ENCODE results near the gene LRCH2.
"Not testable (repeated sequence)": the region's sequence is repeated elsewhere in the genome, so short reads cannot be mapped to it uniquely, and the experiment has no call there.

The LRCH2 gene

DNA sequence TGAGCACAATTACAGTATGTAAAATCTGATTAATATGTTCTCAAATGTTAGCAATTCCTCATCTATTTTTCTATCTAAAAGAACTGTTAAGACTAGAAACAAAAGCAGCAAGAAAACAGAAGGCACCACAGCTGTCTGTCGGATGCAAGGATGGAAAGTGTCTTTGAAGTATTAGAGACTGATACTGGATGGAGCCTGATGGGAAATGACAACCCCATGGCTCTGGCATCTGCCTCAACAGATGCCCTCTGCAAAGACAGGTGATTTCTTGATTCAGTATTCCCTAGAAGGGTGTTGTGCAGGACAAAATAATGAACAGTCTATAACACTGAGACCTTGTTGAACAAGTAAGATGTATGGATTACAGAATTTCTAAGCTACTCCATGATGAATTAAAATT, 19.7 kb downstream of the LRCH2 start:
- Histone ChIP-seq H3K4me2 (ENCODE audit: low read length) (no peak overlapping the region), H2AFZ (ENCODE audit: low read length) (no peak overlapping the region), H3K4me3 (ENCODE audit: low read depth, low read length, poor library complexity, severe bottlenecking) (no peak overlapping the region), H3F3A (ENCODE audit: insufficient read depth, low read length) (no peaks in the 10 kb centered on the region), H3K27ac (ENCODE audit: low read depth, low read length, poor library complexity, severe bottlenecking) (no peak overlapping the region), H3K79me2 (ENCODE audit: insufficient read depth, low read length) (no peaks in the 10 kb centered on the region), H3K27me3 (ENCODE audit: insufficient read depth, low read length) (no peaks in the 10 kb centered on the region), H3K4me1 (ENCODE audit: insufficient read depth, low read length, severe bottlenecking) (no peaks in the 10 kb centered on the region), H4K20me1 (ENCODE audit: insufficient read depth, low read length) (no peaks in the 10 kb centered on the region), H3K9me2 (ENCODE audit: low read depth, low read length) (no peaks in the 10 kb centered on the region), H3K9ac (ENCODE audit: low read length) (no peak overlapping the region), H3K36me3 (ENCODE audit: insufficient read depth, low read length) (no peaks in the 10 kb centered on the region), H3K9me3 (ENCODE audit: low read length) (no peaks in the 10 kb centered on the region)
- no peak for TF ChIP-seq EZH2 (IDR thresholded peaks at IDR 0.05; ENCODE audit: borderline replicate concordance, low read length)
- TF ChIP-seq, protein P1, sequence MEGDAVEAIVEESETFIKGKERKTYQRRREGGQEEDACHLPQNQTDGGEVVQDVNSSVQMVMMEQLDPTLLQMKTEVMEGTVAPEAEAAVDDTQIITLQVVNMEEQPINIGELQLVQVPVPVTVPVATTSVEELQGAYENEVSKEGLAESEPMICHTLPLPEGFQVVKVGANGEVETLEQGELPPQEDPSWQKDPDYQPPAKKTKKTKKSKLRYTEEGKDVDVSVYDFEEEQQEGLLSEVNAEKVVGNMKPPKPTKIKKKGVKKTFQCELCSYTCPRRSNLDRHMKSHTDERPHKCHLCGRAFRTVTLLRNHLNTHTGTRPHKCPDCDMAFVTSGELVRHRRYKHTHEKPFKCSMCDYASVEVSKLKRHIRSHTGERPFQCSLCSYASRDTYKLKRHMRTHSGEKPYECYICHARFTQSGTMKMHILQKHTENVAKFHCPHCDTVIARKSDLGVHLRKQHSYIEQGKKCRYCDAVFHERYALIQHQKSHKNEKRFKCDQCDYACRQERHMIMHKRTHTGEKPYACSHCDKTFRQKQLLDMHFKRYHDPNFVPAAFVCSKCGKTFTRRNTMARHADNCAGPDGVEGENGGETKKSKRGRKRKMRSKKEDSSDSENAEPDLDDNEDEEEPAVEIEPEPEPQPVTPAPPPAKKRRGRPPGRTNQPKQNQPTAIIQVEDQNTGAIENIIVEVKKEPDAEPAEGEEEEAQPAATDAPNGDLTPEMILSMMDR (IDR thresholded peaks at IDR 0.05; ENCODE audit: low read length) = no peak

GRCh38 chrX:115209547-115209946, 24.3 kb downstream of the LRCH2 start:
- H3K36me3 ChIP-seq (ENCODE audit: insufficient read depth, low read length); H3K27me3 ChIP-seq (ENCODE audit: insufficient read depth, low read length); H3K9me3 ChIP-seq (ENCODE audit: low read length); H3K4me2 ChIP-seq (ENCODE audit: low read length); H3K4me1 ChIP-seq (ENCODE audit: insufficient read depth, low read length, severe bottlenecking); H4K20me1 ChIP-seq (ENCODE audit: insufficient read depth, low read length); H3K9me2 ChIP-seq (ENCODE audit: low read depth, low read length); H3K27ac ChIP-seq (ENCODE audit: low read depth, low read length, poor library complexity, severe bottlenecking); H2AFZ ChIP-seq (ENCODE audit: low read length); H3F3A ChIP-seq (ENCODE audit: insufficient read depth, low read length); H3K9ac ChIP-seq (ENCODE audit: low read length); H3K4me3 ChIP-seq (ENCODE audit: low read depth, low read length, poor library complexity, severe bottlenecking); H3K79me2 ChIP-seq (ENCODE audit: insufficient read depth, low read length): not testable (repeated sequence)

DNA sequence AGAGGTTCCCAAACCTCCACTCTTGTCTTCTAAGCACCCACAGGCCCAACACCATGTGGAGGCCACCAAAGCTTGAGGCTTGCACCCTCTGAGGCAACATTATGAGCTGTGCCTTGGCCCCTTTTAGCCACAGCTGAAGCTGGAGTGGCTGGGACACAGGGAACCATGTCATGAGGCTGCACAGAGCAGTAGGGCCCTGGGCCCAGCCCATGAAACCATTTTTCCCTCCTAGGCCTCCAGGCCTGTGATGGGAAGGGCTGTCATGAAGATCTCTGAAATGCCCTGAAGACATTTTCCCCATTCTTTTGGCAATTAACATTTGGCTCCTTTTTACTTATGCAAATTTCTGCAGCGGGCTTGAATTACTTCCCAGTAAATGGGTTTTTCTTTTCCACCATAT, 29.9 kb downstream of the LRCH2 start:
- H3K4me3 ChIP-seq (ENCODE audit: low read depth, low read length, poor library complexity, severe bottlenecking) = no peak overlapping the region
- H3F3A ChIP-seq (ENCODE audit: insufficient read depth, low read length) = no peaks in the 10 kb centered on the region
- H3K27me3 ChIP-seq (ENCODE audit: insufficient read depth, low read length) = no peaks in the 10 kb centered on the region
- TF ChIP-seq, protein P1 (IDR thresholded peaks at IDR 0.05; ENCODE audit: low read length) = no peak
- no peak for TF ChIP-seq EZH2 (IDR thresholded peaks at IDR 0.05; ENCODE audit: borderline replicate concordance, low read length)
- no peaks in the 10 kb centered on the region for H4K20me1 ChIP-seq (ENCODE audit: insufficient read depth, low read length)
- no peaks in the 10 kb centered on the region for H3K4me1 ChIP-seq (ENCODE audit: insufficient read depth, low read length, severe bottlenecking)
- H2AFZ ChIP-seq (ENCODE audit: low read length) = no peak overlapping the region
- no peak overlapping the region for H3K4me2 ChIP-seq (ENCODE audit: low read length)
- H3K9me3 ChIP-seq (ENCODE audit: low read length) = no peaks in the 10 kb centered on the region
- no peaks in the 10 kb centered on the region for H3K9me2 ChIP-seq (ENCODE audit: low read depth, low read length)
- H3K36me3 ChIP-seq (ENCODE audit: insufficient read depth, low read length) = no peaks in the 10 kb centered on the region
- H3K9ac ChIP-seq (ENCODE audit: low read length) = no peak overlapping the region
- H3K27ac ChIP-seq (ENCODE audit: low read depth, low read length, poor library complexity, severe bottlenecking) = no peak overlapping the region
- H3K79me2 ChIP-seq (ENCODE audit: insufficient read depth, low read length) = no peaks in the 10 kb centered on the region

- Histone ChIP-seq H3K4me3 (ENCODE audit: low read depth, low read length, poor library complexity, severe bottlenecking) (no peak overlapping the region), H3K4me1 (ENCODE audit: insufficient read depth, low read length, severe bottlenecking) (no peaks in the 10 kb centered on the region), H4K20me1 (ENCODE audit: insufficient read depth, low read length) (no peaks in the 10 kb centered on the region), H3F3A (ENCODE audit: insufficient read depth, low read length) (no peaks in the 10 kb centered on the region), H3K9ac (ENCODE audit: low read length) (no peak overlapping the region), H2AFZ (ENCODE audit: low read length) (no peak overlapping the region), H3K27ac (ENCODE audit: low read depth, low read length, poor library complexity, severe bottlenecking) (no peak overlapping the region), H3K36me3 (ENCODE audit: insufficient read depth, low read length) (no peaks in the 10 kb centered on the region), H3K9me3 (ENCODE audit: low read length) (no peaks in the 10 kb centered on the region), H3K9me2 (ENCODE audit: low read depth, low read length) (no peaks in the 10 kb centered on the region), H3K27me3 (ENCODE audit: insufficient read depth, low read length) (no peaks in the 10 kb centered on the region), H3K4me2 (ENCODE audit: low read length) (no peak overlapping the region), H3K79me2 (ENCODE audit: insufficient read depth, low read length) (no peaks in the 10 kb centered on the region)
- TF ChIP-seq, protein P1 (IDR thresholded peaks at IDR 0.05; ENCODE audit: low read length) = no peak
- no peak for TF ChIP-seq EZH2 (IDR thresholded peaks at IDR 0.05; ENCODE audit: borderline replicate concordance, low read length)
These were observed 41.6 kb downstream of the LRCH2 start for GRCh38 chrX:115192244-115192700.
